AG09319 (cell line): ENCODE data around the gene KIAA1217.

Experiments used
- DNase-seq: peaks from one replicate; pipeline ENCODE4 v3.0.0-alpha.2; 2010; ENCODE audit warnings: low read depth; ENCODE audit errors: extremely low read depth
- TF ChIP-seq, protein P1 (sequence below): IDR thresholded peaks from 2 replicates; pipeline ENCODE4 v1.5.1; 2011; ENCODE audit warnings: low read depth, mild to moderate bottlenecking, inconsistent platforms, low read length, moderate library complexity

The KIAA1217 gene

DNA sequence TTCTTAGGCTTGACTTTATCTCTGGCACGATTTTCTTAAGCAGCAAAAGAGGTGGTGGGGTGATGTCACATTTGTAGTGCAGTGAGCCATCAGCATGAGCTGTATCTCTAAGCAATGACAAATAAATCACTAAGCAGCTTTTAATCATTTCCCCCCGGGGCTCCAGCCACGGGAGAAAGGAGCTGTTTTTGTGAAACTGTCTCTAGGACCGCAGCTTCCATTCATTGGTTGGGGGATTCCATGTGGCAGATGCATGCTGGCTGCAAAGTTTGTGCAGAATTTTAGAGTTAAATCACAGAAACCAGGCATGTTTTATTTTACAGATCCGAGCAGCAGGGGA lies 464 bp downstream of the KIAA1217 start:
- TF ChIP-seq, protein P1, sequence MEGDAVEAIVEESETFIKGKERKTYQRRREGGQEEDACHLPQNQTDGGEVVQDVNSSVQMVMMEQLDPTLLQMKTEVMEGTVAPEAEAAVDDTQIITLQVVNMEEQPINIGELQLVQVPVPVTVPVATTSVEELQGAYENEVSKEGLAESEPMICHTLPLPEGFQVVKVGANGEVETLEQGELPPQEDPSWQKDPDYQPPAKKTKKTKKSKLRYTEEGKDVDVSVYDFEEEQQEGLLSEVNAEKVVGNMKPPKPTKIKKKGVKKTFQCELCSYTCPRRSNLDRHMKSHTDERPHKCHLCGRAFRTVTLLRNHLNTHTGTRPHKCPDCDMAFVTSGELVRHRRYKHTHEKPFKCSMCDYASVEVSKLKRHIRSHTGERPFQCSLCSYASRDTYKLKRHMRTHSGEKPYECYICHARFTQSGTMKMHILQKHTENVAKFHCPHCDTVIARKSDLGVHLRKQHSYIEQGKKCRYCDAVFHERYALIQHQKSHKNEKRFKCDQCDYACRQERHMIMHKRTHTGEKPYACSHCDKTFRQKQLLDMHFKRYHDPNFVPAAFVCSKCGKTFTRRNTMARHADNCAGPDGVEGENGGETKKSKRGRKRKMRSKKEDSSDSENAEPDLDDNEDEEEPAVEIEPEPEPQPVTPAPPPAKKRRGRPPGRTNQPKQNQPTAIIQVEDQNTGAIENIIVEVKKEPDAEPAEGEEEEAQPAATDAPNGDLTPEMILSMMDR = no peak
- DNase-seq = no peak

DNA sequence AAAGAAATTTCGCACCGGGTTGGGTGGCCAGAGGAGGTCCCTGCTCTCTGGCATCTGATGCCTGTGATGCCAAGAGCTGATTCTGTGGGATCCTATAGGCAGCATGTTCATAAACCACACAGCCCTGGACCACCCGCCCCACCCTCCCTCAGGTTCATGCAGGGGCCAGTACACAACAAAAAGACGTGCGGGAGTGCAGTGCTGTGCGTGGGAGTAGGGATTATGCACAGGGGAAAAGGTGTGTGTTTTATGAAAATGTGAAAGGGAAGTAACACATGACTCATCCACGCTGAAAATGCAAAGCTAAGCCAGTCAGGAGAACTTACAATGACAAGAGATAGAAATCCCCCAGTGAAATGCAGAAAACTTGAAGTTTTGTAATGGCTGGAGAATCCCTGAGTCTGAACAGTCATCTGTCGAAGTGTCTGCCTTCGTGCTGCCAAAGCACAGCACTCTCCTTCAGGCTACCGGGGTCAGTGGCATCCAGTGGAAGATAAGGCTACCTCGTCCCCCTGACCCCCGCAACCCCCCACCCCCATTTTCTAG lies 1.1 kb downstream of the KIAA1217 start:
- TF ChIP-seq, protein P1 = no peak
- no peak for DNase-seq

DNA sequence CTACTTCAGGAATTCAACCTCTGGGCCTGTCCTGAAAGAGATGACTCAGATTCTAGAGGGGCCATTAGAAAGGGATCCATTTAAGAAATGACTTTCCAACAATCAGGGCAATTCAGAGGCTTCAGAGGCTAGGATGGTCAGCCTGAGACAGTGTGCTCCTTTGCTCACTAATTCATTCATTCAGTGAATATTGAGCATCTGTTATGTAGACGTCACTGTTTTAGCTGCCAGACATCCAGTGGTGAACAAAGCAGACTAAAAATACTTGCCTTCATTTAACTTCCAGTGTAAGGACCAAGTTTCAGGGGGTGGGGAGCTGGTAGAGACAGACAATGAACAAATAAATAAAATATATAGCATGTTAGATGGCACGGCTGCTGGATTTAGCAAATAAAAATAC lies 1.6 kb downstream of the KIAA1217 start:
- DNase-seq = no peak
- TF ChIP-seq, protein P1 = no peak

DNA sequence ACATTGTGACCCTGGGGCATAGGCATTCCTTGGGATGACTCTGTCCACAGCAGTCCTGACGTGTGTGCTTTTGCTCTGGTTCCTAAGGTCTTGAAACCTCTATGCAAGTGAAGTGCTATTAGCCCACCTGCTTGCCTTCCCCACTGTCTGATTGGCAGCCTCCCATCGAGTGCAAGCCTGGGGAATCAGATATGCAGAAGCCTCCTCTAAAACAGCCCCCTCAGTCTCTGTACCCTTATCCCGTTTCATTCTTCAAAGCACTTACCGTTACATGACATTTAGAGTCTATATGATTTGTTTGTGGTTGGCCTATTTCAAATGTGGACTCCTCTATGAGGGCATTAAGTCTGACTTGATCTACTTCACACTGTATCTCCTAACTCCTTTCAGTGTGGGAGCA lies 4.3 kb downstream of the KIAA1217 start:
- no peak for DNase-seq

DNA sequence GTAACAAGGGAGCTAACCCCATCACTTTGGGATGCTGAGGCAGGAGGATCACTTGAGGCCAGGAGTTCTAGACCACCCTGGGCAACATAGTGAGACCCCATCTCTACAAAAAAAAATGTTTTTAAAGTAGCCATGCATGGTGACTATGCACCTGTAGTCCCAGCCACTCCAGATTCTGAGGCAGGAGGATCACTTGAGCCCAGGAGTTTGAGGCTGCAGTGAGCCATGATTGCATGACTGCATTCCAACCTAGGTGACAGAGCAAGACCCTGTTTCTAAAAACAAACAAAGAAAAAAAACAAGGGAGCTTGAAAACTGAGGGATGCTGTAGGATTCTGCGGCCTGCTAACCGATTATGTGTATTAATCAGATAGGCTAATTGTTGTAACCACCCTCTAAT lies 4.9 kb downstream of the KIAA1217 start:
- DNase-seq = no peak
- TF ChIP-seq, protein P1 = no peak

More for the DNA sequence above, 4.3 kb downstream of the KIAA1217 start:
- TF ChIP-seq, protein P1 = no peak

DNA sequence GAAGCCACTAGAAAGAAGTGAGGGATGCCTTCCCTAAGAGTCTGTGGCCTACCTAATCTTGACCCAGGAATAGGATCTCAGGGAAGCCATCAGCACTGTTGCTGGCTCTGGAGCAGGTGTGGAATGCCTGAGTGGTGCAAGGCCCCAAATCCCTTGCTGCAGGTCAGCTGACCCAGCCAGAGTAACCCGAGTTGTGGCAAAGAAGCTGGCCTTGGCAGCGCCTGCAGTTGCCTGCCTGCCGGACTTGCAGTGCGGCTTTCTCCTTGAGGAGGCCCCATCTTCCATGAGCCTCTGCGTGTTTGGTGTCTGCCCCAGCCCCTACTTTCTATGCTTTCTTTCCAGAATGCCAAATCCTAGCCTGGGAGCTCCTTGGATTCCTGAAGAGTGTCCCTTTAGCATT lies 5.8 kb downstream of the KIAA1217 start:
- TF ChIP-seq, protein P1 = no peak
- no peak for DNase-seq

DNA sequence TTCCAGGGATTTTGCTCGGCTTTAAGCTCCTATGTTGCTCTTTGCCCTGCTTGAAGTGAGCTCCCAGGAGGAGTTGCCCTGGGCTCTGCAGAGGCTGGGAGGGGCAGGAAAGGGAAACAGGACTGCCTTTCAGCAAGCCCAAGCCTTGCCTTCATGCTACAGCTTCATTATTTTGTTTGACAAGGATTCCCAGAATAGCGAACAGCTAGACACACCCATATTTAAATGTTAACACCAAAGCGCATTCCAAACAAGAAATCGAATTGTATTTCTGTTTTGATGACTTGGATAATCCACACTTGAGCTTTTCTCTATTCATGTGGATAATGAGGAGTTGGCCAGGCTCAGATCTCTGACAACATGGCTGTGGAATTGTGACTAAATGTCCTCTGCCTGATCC lies 6.3 kb downstream of the KIAA1217 start:
- DNase-seq = no peak
- TF ChIP-seq, protein P1 = no peak
